ENCODE measurements around the gene RAVER2. TPM values are rescaled to one million over a fixed set of nuclear protein-coding genes. Genes with fewer than 3 reads are reported as not detected.

The RAVER2 gene
- total RNA-seq, 1 donor from 2014 or later: 12.6 TPM

DNA sequence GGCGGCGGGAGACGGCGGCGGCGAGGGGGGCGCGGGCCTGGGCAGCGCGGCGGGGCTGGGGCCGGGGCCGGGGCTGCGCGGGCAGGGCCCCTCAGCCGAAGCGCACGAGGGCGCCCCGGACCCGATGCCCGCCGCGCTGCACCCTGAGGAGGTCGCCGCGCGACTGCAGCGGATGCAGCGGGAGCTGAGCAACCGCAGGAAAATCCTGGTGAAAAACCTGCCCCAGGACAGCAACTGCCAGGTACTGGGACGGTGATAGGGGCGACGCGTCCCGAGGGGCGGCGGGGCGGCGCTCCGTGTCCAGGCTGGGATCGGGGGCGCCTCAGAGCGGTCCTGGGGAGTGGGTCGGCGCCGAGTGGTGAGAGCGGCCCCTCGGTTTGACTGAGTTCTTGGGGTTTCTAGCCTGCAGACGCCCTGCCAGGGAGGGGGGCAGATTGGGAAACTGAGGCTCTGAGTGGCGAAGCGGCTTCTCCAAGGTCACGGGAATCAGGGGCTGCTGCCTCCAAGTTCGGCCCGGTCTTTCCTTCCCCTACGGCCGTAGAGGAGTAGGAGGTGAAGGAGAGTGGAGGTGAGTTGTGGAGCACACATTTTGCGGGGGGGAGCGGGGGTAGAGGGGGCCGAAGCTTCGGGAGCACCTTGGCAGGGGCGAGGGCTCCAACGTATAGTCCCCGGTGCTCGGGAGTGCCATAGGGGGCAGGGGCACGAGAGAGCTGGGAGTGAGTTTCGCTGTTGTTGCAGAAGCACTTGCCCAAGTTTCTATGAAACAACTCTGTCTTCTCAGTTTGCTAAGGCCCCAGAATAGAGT lies 508 bp downstream of the RAVER2 start:
- TF ChIP-seq, protein P1, sequence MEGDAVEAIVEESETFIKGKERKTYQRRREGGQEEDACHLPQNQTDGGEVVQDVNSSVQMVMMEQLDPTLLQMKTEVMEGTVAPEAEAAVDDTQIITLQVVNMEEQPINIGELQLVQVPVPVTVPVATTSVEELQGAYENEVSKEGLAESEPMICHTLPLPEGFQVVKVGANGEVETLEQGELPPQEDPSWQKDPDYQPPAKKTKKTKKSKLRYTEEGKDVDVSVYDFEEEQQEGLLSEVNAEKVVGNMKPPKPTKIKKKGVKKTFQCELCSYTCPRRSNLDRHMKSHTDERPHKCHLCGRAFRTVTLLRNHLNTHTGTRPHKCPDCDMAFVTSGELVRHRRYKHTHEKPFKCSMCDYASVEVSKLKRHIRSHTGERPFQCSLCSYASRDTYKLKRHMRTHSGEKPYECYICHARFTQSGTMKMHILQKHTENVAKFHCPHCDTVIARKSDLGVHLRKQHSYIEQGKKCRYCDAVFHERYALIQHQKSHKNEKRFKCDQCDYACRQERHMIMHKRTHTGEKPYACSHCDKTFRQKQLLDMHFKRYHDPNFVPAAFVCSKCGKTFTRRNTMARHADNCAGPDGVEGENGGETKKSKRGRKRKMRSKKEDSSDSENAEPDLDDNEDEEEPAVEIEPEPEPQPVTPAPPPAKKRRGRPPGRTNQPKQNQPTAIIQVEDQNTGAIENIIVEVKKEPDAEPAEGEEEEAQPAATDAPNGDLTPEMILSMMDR (IDR thresholded peaks at IDR 0.05; ENCODE audit: insufficient read depth, low read length, poor library complexity, severe bottlenecking): no peak
- H3K4me3 ChIP-seq (ENCODE audit: low read depth, low read length): peak overlapping the region; percentile 67
- no peak for DNase-seq (ENCODE audit: low read depth)
- no peaks in the 10 kb centered on the region for H3K27me3 ChIP-seq (ENCODE audit: control insufficient read depth, insufficient read depth, low read length)
- no peaks in the 10 kb centered on the region for H3K36me3 ChIP-seq (ENCODE audit: control insufficient read depth, insufficient read depth, low read length)

DNA sequence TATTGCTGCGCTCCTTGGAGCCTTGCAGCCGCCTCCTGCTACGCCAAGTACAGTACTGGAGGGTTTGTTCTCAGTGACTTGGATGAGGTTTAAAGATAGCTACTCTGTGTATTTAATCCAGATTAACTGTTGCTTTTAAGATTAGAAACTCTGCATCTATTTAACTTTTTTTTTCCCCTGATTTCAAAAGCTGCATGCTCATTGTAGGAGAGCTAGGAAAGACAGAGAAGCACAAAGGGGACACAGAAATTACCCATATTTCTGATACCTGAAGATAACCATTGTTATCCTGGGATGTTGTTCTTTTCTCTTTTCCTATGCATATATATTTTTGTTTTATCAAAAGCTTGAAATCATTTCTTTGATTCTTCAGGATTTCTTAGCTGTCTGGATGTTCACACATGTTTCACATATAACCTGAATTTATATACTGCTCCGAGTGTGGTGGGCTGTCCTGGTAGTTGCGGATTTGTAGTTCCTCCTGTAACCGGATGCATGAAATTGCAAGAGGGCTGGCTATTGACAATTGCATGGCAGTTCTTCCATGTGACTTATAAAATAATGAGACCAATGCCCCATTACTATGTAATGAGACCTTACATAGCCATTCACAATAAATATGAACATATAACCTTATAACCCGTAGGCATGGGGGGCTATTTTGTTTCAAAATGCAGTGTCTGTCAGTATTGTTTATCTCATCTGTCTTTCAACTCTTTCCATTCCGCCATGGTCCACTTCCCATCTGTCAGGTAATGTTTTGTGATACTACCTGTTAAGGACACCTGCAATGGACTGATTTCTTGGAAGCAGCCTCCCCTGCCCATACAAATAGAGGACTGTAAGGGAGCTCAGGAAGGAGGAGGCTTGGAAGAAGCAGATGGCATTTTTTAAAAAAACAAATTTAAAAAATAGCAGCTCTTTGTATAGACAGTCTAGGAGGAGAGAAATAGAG lies 1.4 kb downstream of the RAVER2 start:
- H3K27me3 ChIP-seq (ENCODE audit: control insufficient read depth, insufficient read depth, low read length): no peaks in the 10 kb centered on the region
- no peak for DNase-seq (ENCODE audit: low read depth)
- H3K36me3 ChIP-seq (ENCODE audit: control insufficient read depth, insufficient read depth, low read length): no peaks in the 10 kb centered on the region
- TF ChIP-seq, protein P1 (IDR thresholded peaks at IDR 0.05; ENCODE audit: insufficient read depth, low read length, poor library complexity, severe bottlenecking): no peak
- peak overlapping the region; percentile 67 for H3K4me3 ChIP-seq (ENCODE audit: low read depth, low read length)

DNA sequence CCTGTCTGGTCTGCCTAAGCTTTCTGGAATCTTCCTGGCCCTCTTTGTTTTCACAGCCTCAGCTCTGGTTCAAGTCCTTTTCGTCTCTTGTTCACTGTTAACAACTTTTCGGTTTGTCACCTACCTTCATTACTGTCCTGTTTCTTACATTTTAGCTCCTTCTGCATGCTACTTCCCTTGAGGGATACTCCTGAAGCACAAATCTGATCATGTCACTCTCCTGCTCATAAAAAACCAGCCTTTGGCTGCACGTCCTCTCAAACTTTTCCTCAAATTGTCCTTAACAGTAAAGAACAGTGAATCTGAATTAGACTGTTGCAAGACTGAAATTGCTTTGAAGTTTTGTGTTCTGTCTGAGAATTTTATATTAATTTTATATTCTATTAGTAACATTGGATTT lies 3.3 kb downstream of the RAVER2 start:
- H3K4me3 ChIP-seq (ENCODE audit: low read depth, low read length): no peak overlapping the region
- H3K36me3 ChIP-seq (ENCODE audit: control insufficient read depth, insufficient read depth, low read length): no peaks in the 10 kb centered on the region
- TF ChIP-seq, protein P1 (IDR thresholded peaks at IDR 0.05; ENCODE audit: insufficient read depth, low read length, poor library complexity, severe bottlenecking): no peak
- no peaks in the 10 kb centered on the region for H3K27me3 ChIP-seq (ENCODE audit: control insufficient read depth, insufficient read depth, low read length)
- DNase-seq (ENCODE audit: low read depth): no peak

DNA sequence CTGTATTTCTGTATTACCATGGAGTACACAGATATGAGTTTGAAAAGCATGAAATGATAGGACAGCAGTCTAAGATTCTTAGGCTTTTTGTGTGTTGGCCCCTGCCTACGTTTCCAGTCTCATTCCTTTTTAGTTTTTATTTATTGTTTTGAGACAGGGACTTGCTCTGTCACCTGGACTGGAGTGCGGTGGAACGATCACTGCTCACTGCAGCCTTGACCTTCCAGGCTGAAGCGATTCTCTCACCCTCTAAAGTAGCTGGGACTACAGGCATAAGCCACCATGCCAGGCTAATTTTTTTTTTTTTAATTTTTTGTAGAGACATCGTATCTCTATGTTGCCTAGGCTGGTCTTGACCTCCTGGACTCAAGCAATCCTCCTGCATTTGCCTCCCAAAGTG lies 3.8 kb downstream of the RAVER2 start:
- H3K27me3 ChIP-seq (ENCODE audit: control insufficient read depth, insufficient read depth, low read length): no peaks in the 10 kb centered on the region
- no peaks in the 10 kb centered on the region for H3K36me3 ChIP-seq (ENCODE audit: control insufficient read depth, insufficient read depth, low read length)
- TF ChIP-seq, protein P1 (IDR thresholded peaks at IDR 0.05; ENCODE audit: insufficient read depth, low read length, poor library complexity, severe bottlenecking): no peak
- H3K4me3 ChIP-seq (ENCODE audit: low read depth, low read length): no peak overlapping the region
- no peak for DNase-seq (ENCODE audit: low read depth)

DNA sequence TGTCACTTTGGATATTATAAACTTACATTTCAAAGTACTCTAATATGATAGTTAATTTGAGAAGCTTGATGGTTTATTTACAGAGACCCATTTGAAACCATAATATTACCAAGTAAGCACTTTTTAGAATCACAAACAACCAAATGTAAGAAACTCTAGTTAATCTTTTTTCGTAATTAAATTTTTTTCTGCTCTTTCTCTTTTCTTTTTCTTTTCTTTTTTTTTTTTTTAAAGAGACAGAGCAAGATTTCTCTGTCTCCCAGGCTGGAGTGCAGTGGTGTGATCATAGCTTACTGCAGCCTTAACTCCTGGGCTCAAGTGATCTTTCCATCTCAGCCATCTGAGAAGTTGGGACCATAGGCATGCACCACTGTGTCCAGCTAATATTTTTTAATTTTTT lies 5.2 kb downstream of the RAVER2 start:
- no peak for DNase-seq (ENCODE audit: low read depth)
- H3K36me3 ChIP-seq (ENCODE audit: control insufficient read depth, insufficient read depth, low read length): no peaks in the 10 kb centered on the region

More for the DNA sequence above, 5.2 kb downstream of the RAVER2 start:
- Histone ChIP-seq H3K4me3 (ENCODE audit: low read depth, low read length) (no peak overlapping the region), H3K27me3 (ENCODE audit: control insufficient read depth, insufficient read depth, low read length) (no peaks in the 10 kb centered on the region)
- TF ChIP-seq, protein P1 (IDR thresholded peaks at IDR 0.05; ENCODE audit: insufficient read depth, low read length, poor library complexity, severe bottlenecking): no peak
